HUES6 (cell line): Measurements from ENCODE around the gene PPT1.
"Not testable (repeated sequence)": the region's sequence is repeated elsewhere in the genome, so short reads cannot be mapped to it uniquely, and the experiment has no call there.

Source experiments
- H3K27ac ChIP-seq: 2 replicates; pipeline ENCODE4 v1.7.0; 2013; ENCODE audit warnings: low read depth, mild to moderate bottlenecking, low read length, inconsistent platforms
- H3K27me3 ChIP-seq: 2 replicates; pipeline ENCODE4 v1.6.1; 2013; ENCODE audit warnings: low read length; ENCODE audit not compliant: control insufficient read depth, insufficient read depth
- H3K36me3 ChIP-seq: 2 replicates; pipeline ENCODE4 v1.6.1; 2013; ENCODE audit warnings: low read length; ENCODE audit not compliant: control insufficient read depth, insufficient read depth
- H3K4me1 ChIP-seq: 2 replicates; pipeline ENCODE4 v1.6.1; 2013; ENCODE audit warnings: low read length; ENCODE audit not compliant: control insufficient read depth, insufficient read depth
- H3K4me3 ChIP-seq: 2 replicates; pipeline ENCODE4 v1.5.1; 2013; ENCODE audit warnings: low read depth, low read length
- H3K9ac ChIP-seq: one replicate; pipeline ENCODE4 v1.6.1; 2013; ENCODE audit warnings: mild to moderate bottlenecking, low read length
- H3K9me3 ChIP-seq: 2 replicates; pipeline ENCODE4 v1.6.1; 2013; ENCODE audit warnings: low read depth, low read length; ENCODE audit not compliant: control insufficient read depth, insufficient read depth

Gene PPT1

DNA sequence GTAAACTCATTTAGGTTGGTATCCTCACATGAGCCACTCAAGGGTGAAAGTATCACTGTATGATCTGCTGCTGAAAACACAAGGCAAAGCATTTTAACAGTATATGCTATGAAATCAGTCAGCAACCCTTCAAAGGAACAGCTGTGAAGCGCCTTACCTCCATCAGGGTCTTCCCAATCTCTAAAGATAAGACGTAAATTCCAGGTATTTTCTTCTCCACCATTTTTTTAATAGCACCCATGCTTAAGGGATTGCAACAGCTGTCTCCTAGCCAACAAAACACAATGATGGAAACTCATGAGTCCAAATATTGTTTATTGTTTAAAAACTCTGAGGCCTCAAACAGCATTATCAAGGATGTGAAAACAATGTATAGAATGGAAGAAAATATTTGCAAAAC, 4.8 kb downstream of the PPT1 start:
- peaks cover 48% of the 10 kb centered on the region for H3K36me3 ChIP-seq
- no peaks in the 10 kb centered on the region for H3K9me3 ChIP-seq
- H3K27me3 ChIP-seq: no peaks in the 10 kb centered on the region
- H3K9ac ChIP-seq: no peak overlapping the region
- H3K4me3 ChIP-seq: no peak overlapping the region
- H3K4me1 ChIP-seq: peaks cover 4% of the 10 kb centered on the region; the same call in 1 of the 2 replicates
- no peak overlapping the region for H3K27ac ChIP-seq

GRCh38 chr1:40090652-40091355, 6.2 kb downstream of the PPT1 start:
- H3K4me3 ChIP-seq: no peak overlapping the region
- H3K9me3 ChIP-seq: no peaks in the 10 kb centered on the region
- H3K27ac ChIP-seq: no peak overlapping the region
- peaks cover 62% of the 10 kb centered on the region for H3K36me3 ChIP-seq
- no peaks in the 10 kb centered on the region for H3K27me3 ChIP-seq
- no peaks in the 10 kb centered on the region for H3K4me1 ChIP-seq
- H3K9ac ChIP-seq: no peak overlapping the region

DNA sequence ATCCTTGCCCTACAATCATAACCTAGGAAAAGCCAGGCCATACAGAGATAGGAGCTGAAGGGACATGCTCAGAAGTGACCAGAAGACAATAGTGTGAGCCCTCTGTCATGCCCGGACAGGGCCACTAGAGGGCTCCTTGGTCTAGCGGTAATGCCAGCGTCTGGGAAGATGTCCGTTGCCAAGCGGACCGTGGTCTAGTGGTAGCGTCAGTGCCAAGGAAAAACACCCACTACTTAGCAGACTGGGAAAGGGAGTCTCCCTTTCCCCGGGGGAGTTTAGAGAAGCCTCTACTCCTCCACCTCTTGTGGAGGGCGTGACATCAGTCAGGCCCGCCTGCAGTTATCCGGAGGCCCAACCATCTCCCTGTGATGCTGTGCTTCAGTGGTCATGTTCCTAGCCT, 12.3 kb downstream of the PPT1 start:
- not testable (repeated sequence) for H3K27ac ChIP-seq, H3K4me1 ChIP-seq, H3K9me3 ChIP-seq, H3K27me3 ChIP-seq, H3K4me3 ChIP-seq, H3K9ac ChIP-seq
- H3K36me3 ChIP-seq: peaks cover 74% of the 10 kb centered on the region

- Histone ChIP-seq H3K9ac (no peak overlapping the region), H3K27ac (no peak overlapping the region), H3K4me3 (no peak overlapping the region), H3K4me1 (no peaks in the 10 kb centered on the region), H3K9me3 (no peaks in the 10 kb centered on the region), H3K36me3 (peaks cover 72% of the 10 kb centered on the region), H3K27me3 (no peaks in the 10 kb centered on the region)
These were observed 15.2 kb downstream of the PPT1 start for GRCh38 chr1:40081871-40082270.

- Histone ChIP-seq H3K27me3 (no peaks in the 10 kb centered on the region), H3K4me1 (no peaks in the 10 kb centered on the region), H3K27ac (no peak overlapping the region), H3K4me3 (no peak overlapping the region), H3K9ac (no peak overlapping the region), H3K9me3 (no peaks in the 10 kb centered on the region), H3K36me3 (peaks cover 75% of the 10 kb centered on the region)
These were observed 17.2 kb downstream of the PPT1 start for GRCh38 chr1:40079774-40080400.

- no peak overlapping the region for H3K4me3 ChIP-seq
- H3K9me3 ChIP-seq: no peaks in the 10 kb centered on the region
- no peaks in the 10 kb centered on the region for H3K27me3 ChIP-seq
- no peak overlapping the region for H3K27ac ChIP-seq
- no peaks in the 10 kb centered on the region for H3K4me1 ChIP-seq
- H3K36me3 ChIP-seq: peaks cover 79% of the 10 kb centered on the region
- no peak overlapping the region for H3K9ac ChIP-seq
These were observed 18.3 kb downstream of the PPT1 start for GRCh38 chr1:40078512-40079333.

DNA sequence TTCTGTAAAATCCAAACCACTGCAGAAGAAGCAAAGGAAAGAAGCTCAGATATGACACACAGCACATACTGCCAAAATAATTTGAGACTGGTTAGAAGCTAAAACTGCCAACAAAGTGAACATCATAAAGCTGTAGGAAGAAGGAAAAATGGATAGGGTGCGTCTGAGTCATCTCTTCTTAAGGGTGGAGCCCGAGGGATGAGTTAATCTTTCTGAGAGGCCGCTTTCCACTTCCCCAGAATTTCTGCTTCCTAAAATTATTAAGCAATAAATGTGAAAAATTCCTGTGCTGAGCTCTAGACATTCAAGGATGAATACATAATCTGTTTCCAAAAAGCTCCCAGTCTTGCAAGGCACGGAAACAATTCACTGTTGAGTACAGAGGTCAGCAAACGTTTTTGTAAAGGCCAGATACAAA, 20.1 kb downstream of the PPT1 start:
- no peaks in the 10 kb centered on the region for H3K9me3 ChIP-seq
- H3K27ac ChIP-seq: no peak overlapping the region
- peaks cover 86% of the 10 kb centered on the region for H3K36me3 ChIP-seq
- H3K4me1 ChIP-seq: no peaks in the 10 kb centered on the region
- H3K4me3 ChIP-seq: no peak overlapping the region
- no peak overlapping the region for H3K9ac ChIP-seq
- H3K27me3 ChIP-seq: no peaks in the 10 kb centered on the region

- H3K36me3 ChIP-seq: peaks cover 93% of the 10 kb centered on the region
- H3K4me3 ChIP-seq: no peak overlapping the region
- H3K27ac ChIP-seq: no peak overlapping the region
- no peak overlapping the region for H3K9ac ChIP-seq
- no peaks in the 10 kb centered on the region for H3K27me3 ChIP-seq
- H3K4me1 ChIP-seq: no peaks in the 10 kb centered on the region
- no peaks in the 10 kb centered on the region for H3K9me3 ChIP-seq
These were observed 21.8 kb downstream of the PPT1 start for GRCh38 chr1:40075266-40075665.

DNA sequence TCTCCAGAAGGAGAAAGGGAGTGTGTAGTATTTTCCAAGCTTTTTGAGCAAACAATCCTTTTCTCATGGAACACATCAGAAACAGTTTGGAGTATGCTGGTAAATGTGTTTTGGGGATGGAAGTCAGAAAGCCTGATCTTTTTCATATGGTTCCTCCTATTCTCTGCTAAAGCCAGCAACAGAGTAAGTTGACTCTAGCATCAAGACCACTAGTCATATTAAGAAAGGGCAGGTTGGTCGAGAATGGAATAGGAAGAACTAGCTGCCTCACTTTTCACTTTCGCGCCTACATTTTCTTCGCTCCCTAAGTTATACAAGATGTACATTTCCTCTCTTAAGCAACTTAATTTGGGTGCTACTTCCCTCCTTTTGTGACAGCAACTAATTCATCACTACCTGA, 24.0 kb downstream of the PPT1 start:
- Histone ChIP-seq H3K27me3 (no peaks in the 10 kb centered on the region), H3K36me3 (peaks cover 96% of the 10 kb centered on the region), H3K9ac (no peak overlapping the region), H3K9me3 (no peaks in the 10 kb centered on the region), H3K4me3 (no peak overlapping the region), H3K4me1 (no peaks in the 10 kb centered on the region), H3K27ac (no peak overlapping the region)

DNA sequence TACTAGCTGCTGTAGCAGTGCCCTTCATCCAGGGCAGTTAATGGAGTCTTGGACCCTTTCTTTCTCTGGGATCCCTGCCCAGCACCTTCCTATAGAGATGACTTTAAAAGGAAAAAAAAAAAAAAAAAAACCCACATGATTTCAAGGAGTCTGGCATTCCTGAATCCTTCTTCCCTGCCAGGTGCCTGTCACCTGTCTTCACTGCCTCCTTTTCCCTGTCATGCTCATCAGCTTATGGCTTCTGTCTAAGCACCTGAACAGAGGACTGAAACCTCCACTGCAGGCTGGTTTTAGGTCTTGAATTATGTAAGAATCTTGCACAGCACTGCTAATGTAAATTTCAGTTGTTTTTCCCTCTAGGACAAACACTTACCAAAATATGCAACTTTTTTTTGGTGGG, 24.9 kb downstream of the PPT1 start:
- H3K36me3 ChIP-seq: peaks cover 96% of the 10 kb centered on the region
- no peaks in the 10 kb centered on the region for H3K9me3 ChIP-seq
- no peak overlapping the region for H3K9ac ChIP-seq
- no peak overlapping the region for H3K27ac ChIP-seq
- no peaks in the 10 kb centered on the region for H3K27me3 ChIP-seq
- H3K4me3 ChIP-seq: no peak overlapping the region
- no peaks in the 10 kb centered on the region for H3K4me1 ChIP-seq

GRCh38 chr1:40067851-40068250, 29.2 kb downstream of the PPT1 start:
- H3K4me1 ChIP-seq: no peaks in the 10 kb centered on the region
- no peaks in the 10 kb centered on the region for H3K27me3 ChIP-seq
- no peak overlapping the region for H3K9ac ChIP-seq
- H3K36me3 ChIP-seq: peaks cover 97% of the 10 kb centered on the region
- H3K4me3 ChIP-seq: no peak overlapping the region
- 0 out of 2 replicates have a peak overlapping the region, but pooled peaks have one; percentile 30 for H3K27ac ChIP-seq
- no peaks in the 10 kb centered on the region for H3K9me3 ChIP-seq
